Pancreas (tissue), 10 donors: ENCODE measurements around the gene TOX2. TPM values are rescaled to one million over a fixed set of nuclear protein-coding genes. Genes with fewer than 3 reads are reported as not detected.

Source experiments
- ATAC-seq, 4 donors: fragments of 200-7000 bp; cut with Tn5 transposase; one replicate each; pipeline versions ENCODE4 v1.8.0 to v1.9.1; 2020; ENCODE audit warnings: mild to moderate bottlenecking in 4 of 4, moderate library complexity in 4 of 4
- DNase-seq, 6 donors: peaks; one replicate each; pipeline ENCODE4 v3.0.0-alpha.2; 2020
- FAIRE-seq: peaks from 2 replicates; lab custom pipeline; 2012; peaks lifted over from hg19 to GRCh38; lab: Jason Lieb, UNC
- H3K27ac ChIP-seq, 4 donors: fragments of 200-600 bp; sonication (generic); 1 replicate in 3 of 4; 2 replicates in 1 of 4; pipeline versions ENCODE4 v1.5.0 to v1.8.0; 2020
- H3K27me3 ChIP-seq, 4 donors: fragments of 200-600 bp; one replicate each; pipeline ENCODE4 v1.8.0; 2021
- H3K36me3 ChIP-seq, 3 donors: fragments of 200-600 bp; sonication (generic) in 1 of 3; one replicate each; pipeline versions ENCODE4 v1.5.0 to v1.8.0; 2020 to 2021
- H3K4me1 ChIP-seq, 3 donors: fragments of 200-600 bp; one replicate each; pipeline ENCODE4 v1.8.0; 2021
- H3K4me3 ChIP-seq, 4 donors: fragments of 200-600 bp; sonication (generic) in 2 of 4; one replicate each; pipeline versions ENCODE4 v1.5.0 to v1.8.0; 2020 to 2021
- H3K9me3 ChIP-seq, 4 donors: fragments of 200-600 bp; one replicate each; pipeline ENCODE4 v1.8.0; 2021
- CTCF ChIP-seq, 4 donors: fragments of 200-600 bp; sonication (generic) in 3 of 4; IDR thresholded peaks; one replicate each; pipeline versions ENCODE4 v1.5.0 to v1.8.0; 2021; ENCODE audit warnings: antibody characterized with exemption in 4 of 4
- WGBS, 2 donors: extraction: QIAGEN DNeasy Blood & Tissue Kit; methylation state at CpG; one replicate each; pipeline ENCODE4 v1.1.7; 2013; 5-methylcytosine and 5-hydroxymethylcytosine counted together
- intact Hi-C, 3 donors: fragments of 100-400 bp; cut with DNase I; formaldehyde crosslinking; loops; one replicate each; pipeline versions ENCODE4 v1.11.1 to v1.14.2; 2022
- polyA plus RNA-seq, 2 donors: library from polyadenylated mRNA; stranded (reverse); fragments of 200-250 nt; gene quantifications; one replicate each; pipeline ENCODE4 v1.2.3, GENCODE V29; 2013
- total RNA-seq, 6 donors: library from RNA; stranded (reverse); fragmentation: NEBNext Ultra II Directional in 4 of 6; extraction: Animal tissue kit (Norgen Biotek cat#: 25700) in 4 of 6; gene quantifications; one replicate each; pipeline versions ENCODE4 v1.2.1 to v1.2.4, GENCODE V29; 2021 to 2023
- donor health status: healthy with polysubstance abuse.
- donor health status: DM: no; HTN: no; CAD: no; lungs with moderate emphysema.
- donor health status: DM: no; HTN: no; CAD: no.
- donor health status: control.
- donor health status: control.
- donor health status: Bipolar disorder and iron deficiency.
- donor health status: DM: yes; HTN: yes; CAD: no.
- donor health status: DM: no; HTN: no; CAD: no.
- donor health status: DM: no; HTN: no; CAD: no.
- donor health status: DM: yes; HTN: yes; CAD: no.

The TOX2 gene
- total and polyA plus RNA-seq, 8 donors: 0.24 to 2.3 (median 0.90) TPM

GRCh38 chr20:43944653-43945235, 30.1 kb downstream of the TOX2 start:
- ATAC-seq: no peak
- intact Hi-C loops: no loop called here
- Histone ChIP-seq H3K4me3 (no peak overlapping the region), H3K27ac (no peak overlapping the region), H3K27me3 (no peaks in the 10 kb centered on the region), H3K4me1 (peaks cover 0 to 3% (median 0%) of the 10 kb centered on the region in 3 donors), H3K9me3 (no peaks in the 10 kb centered on the region), H3K36me3 (no peaks in the 10 kb centered on the region)
- no peak for FAIRE-seq
- WGBS, 2 donors: 55 to 66% methylated on average over 6 of the region's 6 CpGs
- DNase-seq: no peak
- TF ChIP-seq CTCF (IDR thresholded peaks at IDR 0.05): no peak

GRCh38 chr20:43945391-43946205, 30.9 kb downstream of the TOX2 start:
- FAIRE-seq (no peak), ATAC-seq (no peak), DNase-seq (no peak)
- TF ChIP-seq CTCF (IDR thresholded peaks at IDR 0.05): no peak
- no peak overlapping the region for H3K27ac ChIP-seq
- H3K9me3 ChIP-seq: no peaks in the 10 kb centered on the region
- H3K4me1 ChIP-seq: peaks cover 0 to 3% (median 0%) of the 10 kb centered on the region in 3 donors
- intact Hi-C loops: no loop called here
- H3K4me3 ChIP-seq: no peak overlapping the region
- WGBS, 2 donors: 58 to 64% methylated on average over 24 of the region's 24 CpGs
- no peaks in the 10 kb centered on the region for H3K27me3 ChIP-seq
- H3K36me3 ChIP-seq: no peaks in the 10 kb centered on the region

- ATAC-seq (no peak), DNase-seq (no peak), FAIRE-seq (no peak)
- Histone ChIP-seq H3K4me3 (no peak overlapping the region), H3K4me1 (peaks cover 0 to 3% (median 0%) of the 10 kb centered on the region in 3 donors), H3K36me3 (no peaks in the 10 kb centered on the region), H3K27me3 (no peaks in the 10 kb centered on the region), H3K27ac (no peak overlapping the region), H3K9me3 (no peaks in the 10 kb centered on the region)
- TF ChIP-seq CTCF (IDR thresholded peaks at IDR 0.05): no peak
- intact Hi-C loops: no loop called here
- 67 to 82% methylated on average over 2 of the region's 2 CpGs for WGBS, 2 donors
Observed at GRCh38 chr20:43946206-43946491, 31.5 kb downstream of the TOX2 start.

GRCh38 chr20:43946659-43947315, 32.1 kb downstream of the TOX2 start:
- ATAC-seq (no peak), FAIRE-seq (no peak), DNase-seq (no peak)
- peaks cover 0 to 3% (median 0%) of the 10 kb centered on the region in 3 donors for H3K4me1 ChIP-seq
- no peaks in the 10 kb centered on the region for H3K27me3 ChIP-seq
- no peak overlapping the region for H3K27ac ChIP-seq
- 62 to 75% methylated on average over 9 of the region's 9 CpGs for WGBS, 2 donors
- no peaks in the 10 kb centered on the region for H3K36me3 ChIP-seq
- H3K4me3 ChIP-seq: no peak overlapping the region
- intact Hi-C loops: no loop called here
- TF ChIP-seq CTCF (IDR thresholded peaks at IDR 0.05): no peak
- no peaks in the 10 kb centered on the region for H3K9me3 ChIP-seq
